K562 treated with DMSO at 1 percent for 4 hours (cell line): ENCODE measurements around the gene CMC1. TPM values are rescaled to one million over a fixed set of nuclear protein-coding genes. Genes with fewer than 3 reads are reported as not detected.

Experiments used
- total RNA-seq: library from RNA; unstranded; fragments of 300-600 nt; gene quantifications from 2 replicates; pipeline ENCODE4 v1.2.3, GENCODE V29; 2022; ENCODE audit not compliant: insufficient read depth

Gene CMC1
- total RNA-seq = 33.0 and 55.5 TPM in 2 replicates

GRCh38 chr3:28241221-28242160 lies at the start of gene CMC1:
Gene CMC1 (plus strand): TSS chr3:28241619. CDS start chr3:28241794, 175 bp downstream.

GRCh38 chr3:28348629-28349468 lies 107.4 kb downstream of the CMC1 start, which contains the start of the genes AZI2 and ZCWPW2:
Gene AZI2 (minus strand): TSS chr3:28348824. CDS start chr3:28340617, 8,207 bp downstream.
Gene ZCWPW2 (plus strand): TSS chr3:28348721. CDS start chr3:28413069, 64,348 bp downstream.

Other genes starting within 250 kb of the CMC1 start
- not detected in 2 replicates for gene ZCWPW2, start 107.1 kb downstream of the CMC1 start, total RNA-seq
- 41.4 and 48.1 TPM in 2 replicates for gene AZI2, start 107.2 kb downstream of the CMC1 start, total RNA-seq